ENCODE measurements around the gene KCNK4.

Gene KCNK4

GRCh38 chr11:64324692-64325469, 33.8 kb downstream of the KCNK4 start:
- Histone ChIP-seq H3K9ac (ENCODE audit: low read length) (no peak overlapping the region), H3K27ac (ENCODE audit: low read depth, low read length) (no peak overlapping the region), H3K4me1 (ENCODE audit: control insufficient read depth, insufficient read depth, low read length) (no peaks in the 10 kb centered on the region)

GRCh38 chr11:64327375-64327774, 36.3 kb downstream of the KCNK4 start:
- H3K27ac ChIP-seq (ENCODE audit: low read depth, low read length), result no peak overlapping the region
- no peak overlapping the region for H3K4me3 ChIP-seq (ENCODE audit: low read length)
- H3K9ac ChIP-seq (ENCODE audit: low read length), result no peak overlapping the region
- H3K27me3 ChIP-seq (ENCODE audit: control insufficient read depth, insufficient read depth, low read length), result no peaks in the 10 kb centered on the region
- H3K36me3 ChIP-seq (ENCODE audit: control insufficient read depth, insufficient read depth, low read length), result peaks cover 3% of the 10 kb centered on the region
- H3K4me1 ChIP-seq (ENCODE audit: control insufficient read depth, insufficient read depth, low read length), result no peaks in the 10 kb centered on the region

More at GRCh38 chr11:64324692-64325469, 33.8 kb downstream of the KCNK4 start:
- peaks cover 8% of the 10 kb centered on the region for H3K36me3 ChIP-seq (ENCODE audit: control insufficient read depth, insufficient read depth, low read length)
- H3K4me3 ChIP-seq (ENCODE audit: low read length), result no peak overlapping the region
- no peaks in the 10 kb centered on the region for H3K27me3 ChIP-seq (ENCODE audit: control insufficient read depth, insufficient read depth, low read length)

GRCh38 chr11:64327993-64328392, 36.9 kb downstream of the KCNK4 start:
- H3K4me3 ChIP-seq (ENCODE audit: low read length), result no peak overlapping the region
- no peaks in the 10 kb centered on the region for H3K4me1 ChIP-seq (ENCODE audit: control insufficient read depth, insufficient read depth, low read length)
- no peak overlapping the region for H3K9ac ChIP-seq (ENCODE audit: low read length)
- no peaks in the 10 kb centered on the region for H3K27me3 ChIP-seq (ENCODE audit: control insufficient read depth, insufficient read depth, low read length)
- no peaks in the 10 kb centered on the region for H3K36me3 ChIP-seq (ENCODE audit: control insufficient read depth, insufficient read depth, low read length)
- H3K27ac ChIP-seq (ENCODE audit: low read depth, low read length), result no peak overlapping the region

- H3K4me3 ChIP-seq (ENCODE audit: low read length), result no peak overlapping the region
- H3K27me3 ChIP-seq (ENCODE audit: control insufficient read depth, insufficient read depth, low read length), result no peaks in the 10 kb centered on the region
- H3K4me1 ChIP-seq (ENCODE audit: control insufficient read depth, insufficient read depth, low read length), result no peaks in the 10 kb centered on the region
- no peaks in the 10 kb centered on the region for H3K36me3 ChIP-seq (ENCODE audit: control insufficient read depth, insufficient read depth, low read length)
- H3K9ac ChIP-seq (ENCODE audit: low read length), result no peak overlapping the region
- H3K27ac ChIP-seq (ENCODE audit: low read depth, low read length), result no peak overlapping the region
Measured at GRCh38 chr11:64330888-64331287, 39.8 kb downstream of the KCNK4 start.

GRCh38 chr11:64331569-64332371, 40.7 kb downstream of the KCNK4 start:
- Histone ChIP-seq H3K4me1 (ENCODE audit: control insufficient read depth, insufficient read depth, low read length) (no peaks in the 10 kb centered on the region), H3K36me3 (ENCODE audit: control insufficient read depth, insufficient read depth, low read length) (no peaks in the 10 kb centered on the region), H3K27me3 (ENCODE audit: control insufficient read depth, insufficient read depth, low read length) (no peaks in the 10 kb centered on the region), H3K9ac (ENCODE audit: low read length) (no peak overlapping the region), H3K4me3 (ENCODE audit: low read length) (peak overlapping the region; percentile 2), H3K27ac (ENCODE audit: low read depth, low read length) (no peak overlapping the region)

- H3K4me3 ChIP-seq (ENCODE audit: low read length), result no peak overlapping the region
- no peak overlapping the region for H3K9ac ChIP-seq (ENCODE audit: low read length)
- H3K27me3 ChIP-seq (ENCODE audit: control insufficient read depth, insufficient read depth, low read length), result no peaks in the 10 kb centered on the region
- no peaks in the 10 kb centered on the region for H3K36me3 ChIP-seq (ENCODE audit: control insufficient read depth, insufficient read depth, low read length)
- no peaks in the 10 kb centered on the region for H3K4me1 ChIP-seq (ENCODE audit: control insufficient read depth, insufficient read depth, low read length)
- no peak overlapping the region for H3K27ac ChIP-seq (ENCODE audit: low read depth, low read length)
Measured at GRCh38 chr11:64333556-64333955, 42.5 kb downstream of the KCNK4 start.

GRCh38 chr11:64334764-64335735, 43.9 kb downstream of the KCNK4 start:
- Histone ChIP-seq H3K9ac (ENCODE audit: low read length) (no peak overlapping the region), H3K4me3 (ENCODE audit: low read length) (no peak overlapping the region), H3K27ac (ENCODE audit: low read depth, low read length) (no peak overlapping the region)

GRCh38 chr11:64337538-64338249, 46.6 kb downstream of the KCNK4 start:
- Histone ChIP-seq H3K9ac (ENCODE audit: low read length) (no peak overlapping the region), H3K4me3 (ENCODE audit: low read length) (no peak overlapping the region), H3K4me1 (ENCODE audit: control insufficient read depth, insufficient read depth, low read length) (peaks cover 4% of the 10 kb centered on the region), H3K36me3 (ENCODE audit: control insufficient read depth, insufficient read depth, low read length) (no peaks in the 10 kb centered on the region), H3K27me3 (ENCODE audit: control insufficient read depth, insufficient read depth, low read length) (no peaks in the 10 kb centered on the region), H3K27ac (ENCODE audit: low read depth, low read length) (no peak overlapping the region)

More at GRCh38 chr11:64334764-64335735, 43.9 kb downstream of the KCNK4 start:
- H3K36me3 ChIP-seq (ENCODE audit: control insufficient read depth, insufficient read depth, low read length), result no peaks in the 10 kb centered on the region
- H3K27me3 ChIP-seq (ENCODE audit: control insufficient read depth, insufficient read depth, low read length), result no peaks in the 10 kb centered on the region
- no peaks in the 10 kb centered on the region for H3K4me1 ChIP-seq (ENCODE audit: control insufficient read depth, insufficient read depth, low read length)

GRCh38 chr11:64338716-64339115, 47.6 kb downstream of the KCNK4 start:
- H3K9ac ChIP-seq (ENCODE audit: low read length), result no peak overlapping the region
- no peak overlapping the region for H3K27ac ChIP-seq (ENCODE audit: low read depth, low read length)
- H3K4me1 ChIP-seq (ENCODE audit: control insufficient read depth, insufficient read depth, low read length), result peaks cover 9% of the 10 kb centered on the region
- H3K4me3 ChIP-seq (ENCODE audit: low read length), result no peak overlapping the region
- H3K27me3 ChIP-seq (ENCODE audit: control insufficient read depth, insufficient read depth, low read length), result no peaks in the 10 kb centered on the region
- H3K36me3 ChIP-seq (ENCODE audit: control insufficient read depth, insufficient read depth, low read length), result no peaks in the 10 kb centered on the region

GRCh38 chr11:64339286-64339685, 48.2 kb downstream of the KCNK4 start:
- Histone ChIP-seq H3K27me3 (ENCODE audit: control insufficient read depth, insufficient read depth, low read length) (no peaks in the 10 kb centered on the region), H3K9ac (ENCODE audit: low read length) (no peak overlapping the region), H3K4me3 (ENCODE audit: low read length) (no peak overlapping the region), H3K27ac (ENCODE audit: low read depth, low read length) (no peak overlapping the region), H3K36me3 (ENCODE audit: control insufficient read depth, insufficient read depth, low read length) (no peaks in the 10 kb centered on the region), H3K4me1 (ENCODE audit: control insufficient read depth, insufficient read depth, low read length) (peaks cover 9% of the 10 kb centered on the region)

- Histone ChIP-seq H3K4me1 (ENCODE audit: control insufficient read depth, insufficient read depth, low read length) (peaks cover 9% of the 10 kb centered on the region), H3K27ac (ENCODE audit: low read depth, low read length) (no peak within 1 kb of the TSS), H3K4me3 (ENCODE audit: low read length) (peak within 1 kb of the TSS; percentile 58), H3K36me3 (ENCODE audit: control insufficient read depth, insufficient read depth, low read length) (no peaks in the 10 kb centered on the region), H3K9ac (ENCODE audit: low read length) (no peak within 1 kb of the TSS), H3K27me3 (ENCODE audit: control insufficient read depth, insufficient read depth, low read length) (no peaks in the 10 kb centered on the region)
Measured at GRCh38 chr11:64339754-64340408, 48.8 kb downstream of the KCNK4 start, which contains the start of gene CCDC88B. TSS of gene CCDC88B (plus strand) at chr11:64340204. CDS start at chr11:64340267, 63 bp downstream.
